Mucosa of descending colon (tissue), 3 donors: ENCODE measurements around the gene ROBO1. TPM values are rescaled to one million over a fixed set of nuclear protein-coding genes. Genes with fewer than 3 reads are reported as not detected.

Source experiments
- ATAC-seq: fragments of 200-7000 bp; cut with Tn5 transposase; one replicate; pipeline ENCODE4 v1.9.1; 2020; ENCODE audit warnings: mild to moderate bottlenecking, moderate library complexity
- DNase-seq, 3 donors: peaks; one replicate each; pipeline ENCODE4 v3.0.0-alpha.2; 2020
- H3K36me3 ChIP-seq: fragments of 200-600 bp; one replicate; pipeline ENCODE4 v1.8.0; 2021; ENCODE audit warnings: low read depth, mild to moderate bottlenecking
- H3K4me1 ChIP-seq: fragments of 200-600 bp; one replicate; pipeline ENCODE4 v1.8.0; 2021; ENCODE audit warnings: low read depth, mild to moderate bottlenecking
- H3K4me3 ChIP-seq: fragments of 200-600 bp; one replicate; pipeline ENCODE4 v1.8.0; 2021; ENCODE audit warnings: mild to moderate bottlenecking
- H3K9me3 ChIP-seq: fragments of 200-600 bp; one replicate; pipeline ENCODE4 v1.8.0; 2021; ENCODE audit warnings: mild to moderate bottlenecking
- CTCF ChIP-seq: fragments of 200-600 bp; IDR thresholded peaks from one replicate; pipeline ENCODE4 v1.8.0; 2022; ENCODE audit warnings: antibody characterized with exemption, mild to moderate bottlenecking
- intact Hi-C, 2 donors: fragments of 100-400 bp; cut with DNase I in 1 of 2; cut with micrococcal nuclease in 1 of 2; formaldehyde crosslinking; loops; one replicate each; pipeline versions ENCODE4 v1.11.0 to v1.11.1; 2022; cut with DNase I, micrococcal nuclease
- total RNA-seq, 3 donors: library from RNA; stranded (reverse); fragmentation: NEBNext Ultra II Directional in 2 of 3; extraction: Animal tissue kit (Norgen Biotek cat#: 25700) in 2 of 3; gene quantifications; one replicate each; pipeline versions ENCODE4 v1.2.1 to v1.2.4, GENCODE V29; 2021 to 2023
- donor health status: DM: no; HTN: no; CAD: no; lungs with moderate emphysema.
- donor health status: DM: no; HTN: no; CAD: no.
- donor health status: DM: no; HTN: yes; CAD: no.

ROBO1 gene
- total RNA-seq, 3 donors from 2014 or later = 4.3 to 22.7 (median 10.1) TPM

- Histone ChIP-seq H3K9me3 (no peaks in the 10 kb centered on the region), H3K4me1 (no peaks in the 10 kb centered on the region), H3K4me3 (no peak overlapping the region), H3K36me3 (no peaks in the 10 kb centered on the region)
- DNase-seq (no peak), ATAC-seq (no peak)
- intact Hi-C loops = no loop called here
- TF ChIP-seq CTCF = no peak
Observed at GRCh38 chr3:79148786-79149185, 619.0 kb downstream of the ROBO1 start.

GRCh38 chr3:79146024-79146423, 621.8 kb downstream of the ROBO1 start:
- H3K4me3 ChIP-seq = no peak overlapping the region
- TF ChIP-seq CTCF = no peak
- H3K36me3 ChIP-seq = no peaks in the 10 kb centered on the region
- no peaks in the 10 kb centered on the region for H3K4me1 ChIP-seq
- no peak for ATAC-seq
- no peaks in the 10 kb centered on the region for H3K9me3 ChIP-seq
- no peak for DNase-seq
- intact Hi-C loops = no loop called here

DNA sequence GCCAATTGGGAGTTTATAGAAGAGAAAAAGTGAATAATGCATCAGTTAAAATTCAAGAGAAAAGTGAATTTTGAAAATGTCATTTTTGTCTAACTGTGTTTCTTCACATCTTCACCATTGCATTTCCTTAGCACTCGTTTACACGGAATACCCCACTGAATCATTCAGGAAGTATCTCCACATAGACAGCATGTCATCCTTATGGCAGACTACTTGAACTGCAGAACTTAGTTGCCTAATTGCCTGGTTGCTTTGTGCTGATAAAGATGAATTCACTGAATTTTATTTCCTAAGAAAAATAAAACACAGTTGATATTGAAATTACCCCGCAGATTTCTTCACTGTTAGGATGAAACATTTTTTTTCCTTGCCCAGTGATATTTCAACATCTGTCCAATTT, 627.1 kb downstream of the ROBO1 start:
- Histone ChIP-seq H3K36me3 (no peaks in the 10 kb centered on the region), H3K9me3 (no peaks in the 10 kb centered on the region), H3K4me3 (no peak overlapping the region), H3K4me1 (no peaks in the 10 kb centered on the region)
- TF ChIP-seq CTCF = no peak
- intact Hi-C loops = no loop called here
- DNase-seq (no peak), ATAC-seq (no peak)

GRCh38 chr3:79139395-79140068, 628.3 kb downstream of the ROBO1 start:
- peak in 1 of 3 donors; percentile 44 for DNase-seq
- intact Hi-C loops = no loop called here
- H3K4me1 ChIP-seq = no peaks in the 10 kb centered on the region

DNA sequence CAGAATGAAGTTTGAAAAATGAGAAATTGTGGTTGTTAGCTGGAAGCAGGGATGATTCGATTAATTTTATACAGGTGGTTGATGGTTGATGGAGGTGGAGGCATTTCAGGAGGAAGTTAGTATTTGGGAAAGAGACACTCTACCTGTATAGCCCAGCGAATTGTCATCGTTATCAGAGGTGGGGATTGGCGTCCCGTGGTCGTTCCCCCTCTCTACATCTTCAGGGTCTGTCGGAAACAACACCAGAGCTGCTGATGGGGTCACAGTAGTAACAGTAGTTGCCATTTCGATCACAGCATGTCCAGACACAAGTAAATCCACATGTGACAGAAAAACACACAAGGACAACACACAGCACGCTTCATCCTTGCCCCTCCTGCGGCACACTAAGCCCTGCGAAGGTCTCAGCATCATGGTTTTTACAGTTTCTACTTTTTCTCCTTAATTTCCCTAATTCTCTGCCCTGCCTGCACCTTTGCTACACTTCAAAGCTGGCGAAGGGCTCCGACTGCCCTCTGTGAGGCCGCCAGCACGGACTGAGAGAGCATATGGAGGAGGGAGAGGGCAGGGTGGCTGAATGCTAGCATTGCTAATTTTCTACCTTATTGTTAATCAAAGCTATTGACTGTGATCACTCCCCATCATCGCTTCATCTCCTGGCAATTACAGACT, 642.3 kb downstream of the ROBO1 start:
- TF ChIP-seq CTCF = no peak
- intact Hi-C loops = no loop called here

More at GRCh38 chr3:79139395-79140068, 628.3 kb downstream of the ROBO1 start:
- Histone ChIP-seq H3K4me3 (no peak overlapping the region), H3K36me3 (no peaks in the 10 kb centered on the region), H3K9me3 (no peaks in the 10 kb centered on the region)
- TF ChIP-seq CTCF = no peak
- ATAC-seq = peak; percentile 72

More for the DNA sequence above, 642.3 kb downstream of the ROBO1 start:
- Histone ChIP-seq H3K9me3 (no peaks in the 10 kb centered on the region), H3K4me3 (no peak overlapping the region), H3K36me3 (no peaks in the 10 kb centered on the region), H3K4me1 (no peaks in the 10 kb centered on the region)
- ATAC-seq (no peak), DNase-seq (peak in 1 of 3 donors; percentile 20)
